Limb (tissue), 2 donors: ENCODE data around the gene C1QTNF6.

Experiments
- DNase-seq, 2 donors: peaks; one replicate each; pipeline ENCODE4 v3.0.0-alpha.2; 2016; ENCODE audit errors: extremely low spot score in 2 of 2

C1QTNF6 gene

DNA sequence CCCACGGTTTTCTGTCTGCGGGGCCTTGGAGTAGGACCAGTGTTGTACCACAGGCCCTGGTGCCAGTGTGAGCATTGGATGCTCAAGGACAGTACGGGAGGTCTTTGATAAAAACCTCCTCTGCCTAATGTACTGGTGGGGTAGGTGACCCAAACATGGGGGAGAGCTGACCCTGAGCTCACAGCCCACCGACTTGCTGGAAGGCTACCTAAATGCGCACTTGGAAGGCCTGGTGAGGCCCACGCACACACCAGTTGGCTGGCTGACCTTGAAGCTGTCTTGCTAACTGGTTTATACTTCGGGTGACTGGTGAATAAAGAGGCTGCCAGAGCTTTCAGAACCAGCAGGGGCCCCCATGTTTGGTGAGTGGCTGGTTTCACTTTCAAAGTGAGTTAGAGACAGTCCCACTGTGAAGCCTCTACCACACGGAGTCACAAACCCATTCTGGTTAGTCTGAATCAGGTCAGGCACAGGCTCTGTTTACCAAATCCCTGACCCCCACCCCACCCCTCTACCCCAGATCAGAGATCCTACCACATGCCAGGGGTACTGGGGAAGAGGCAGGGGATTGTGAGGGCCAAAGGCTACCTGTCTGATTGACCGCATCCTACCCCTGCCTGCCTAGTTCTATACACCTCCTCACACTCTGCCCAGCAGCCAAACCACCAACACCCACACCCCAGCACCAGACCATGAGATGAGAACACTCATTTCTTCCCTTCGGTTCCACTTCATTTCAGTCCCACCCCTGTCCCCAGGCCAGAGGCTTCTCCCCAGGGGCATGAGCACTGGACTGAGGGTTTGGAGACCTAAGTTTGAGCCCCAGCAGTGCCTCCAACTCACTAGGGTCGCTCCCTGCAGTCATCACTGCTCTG lies 25.6 kb downstream of the C1QTNF6 start:
- DNase-seq = no peak

DNA sequence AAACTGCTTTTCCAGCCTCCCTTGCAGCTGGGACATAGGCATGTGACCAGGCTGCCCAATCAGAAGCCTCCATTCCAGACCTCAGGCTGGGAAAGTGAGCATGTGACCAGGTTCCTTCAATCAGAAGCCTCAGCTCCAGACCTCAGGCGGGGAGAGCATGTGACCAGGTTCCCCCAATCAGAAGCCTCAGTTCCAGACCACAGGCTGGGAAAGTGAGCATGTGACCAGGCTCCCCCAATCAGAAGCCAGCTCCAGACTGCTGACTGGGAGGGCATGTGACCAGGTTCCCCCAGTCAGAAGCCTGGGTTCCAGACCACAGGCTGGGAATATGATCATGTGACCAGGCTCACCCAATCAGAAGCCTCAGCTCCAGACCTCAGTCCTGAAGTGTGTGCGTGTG lies 26.6 kb downstream of the C1QTNF6 start:
- DNase-seq = no peak

DNA sequence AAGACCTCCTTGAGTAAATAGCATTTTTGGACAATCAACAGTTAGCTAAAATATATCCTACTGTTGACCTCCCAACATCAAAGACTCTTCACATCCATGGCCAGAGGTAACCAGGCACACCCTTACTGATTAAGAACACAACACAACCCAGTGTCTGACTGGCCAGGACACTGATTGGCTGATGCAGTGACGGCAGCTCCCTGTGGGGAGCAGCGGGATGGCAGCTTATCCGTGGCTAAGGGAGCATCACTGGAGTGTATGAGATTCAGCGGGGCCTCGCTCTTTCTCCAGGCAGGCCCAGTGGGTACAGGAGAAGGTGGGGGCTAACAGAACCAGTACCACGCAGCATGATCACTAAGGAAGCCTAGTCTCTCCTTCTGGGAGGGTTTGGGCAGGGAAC lies 28.0 kb downstream of the C1QTNF6 start:
- DNase-seq = no peak

DNA sequence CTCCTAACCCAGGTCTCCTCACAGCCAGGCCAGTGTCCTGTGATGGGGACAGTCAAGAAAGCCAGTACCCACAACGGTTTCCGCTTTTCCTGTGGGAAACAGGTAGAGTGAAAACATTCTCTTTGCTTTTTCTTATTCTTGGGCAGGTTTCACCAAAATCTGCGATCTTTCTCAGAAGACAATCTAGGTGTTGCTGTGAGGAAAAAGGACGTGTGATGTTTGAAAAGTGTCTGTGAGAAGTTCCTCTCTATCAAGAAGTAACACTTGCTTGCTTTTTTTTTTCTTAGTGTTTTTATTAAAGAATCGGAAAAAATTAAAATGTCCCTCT lies 29.1 kb downstream of the C1QTNF6 start:
- DNase-seq = no peak

DNA sequence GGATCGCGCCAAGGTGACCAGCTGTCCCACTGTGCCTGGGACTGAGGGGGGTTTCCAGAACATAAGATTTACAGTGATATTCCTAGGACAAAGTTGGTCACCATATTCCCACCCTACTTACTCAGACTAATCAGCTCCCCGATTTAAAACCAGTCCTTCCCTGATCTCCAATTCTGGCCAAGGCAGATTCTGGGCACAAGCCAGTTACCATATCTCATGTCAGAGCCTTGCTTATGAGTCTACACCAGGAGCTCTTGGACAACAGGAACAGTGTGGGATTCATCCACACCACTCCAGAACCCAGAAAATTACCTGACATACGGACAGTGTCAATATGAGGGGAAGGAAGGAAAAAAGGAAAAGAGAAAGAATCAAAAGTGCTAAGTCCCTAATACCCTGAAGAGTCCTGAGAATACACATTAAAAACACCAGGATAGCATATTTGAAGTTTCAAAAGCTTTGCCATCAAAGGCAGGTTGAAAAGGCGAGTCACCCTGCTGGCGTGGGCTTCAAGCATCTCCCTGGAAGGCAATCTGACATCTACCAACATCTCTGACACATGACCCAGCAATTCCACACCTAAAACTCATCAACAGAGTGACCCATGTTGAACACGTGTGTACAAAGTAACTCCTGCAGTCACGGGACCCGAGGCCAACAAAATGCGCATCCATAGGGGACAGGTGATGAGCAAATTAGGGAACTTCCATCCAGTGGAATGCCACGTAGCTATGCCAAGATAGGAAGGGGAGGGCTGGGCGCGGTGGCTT lies 30.3 kb downstream of the C1QTNF6 start:
- DNase-seq = no peak

DNA sequence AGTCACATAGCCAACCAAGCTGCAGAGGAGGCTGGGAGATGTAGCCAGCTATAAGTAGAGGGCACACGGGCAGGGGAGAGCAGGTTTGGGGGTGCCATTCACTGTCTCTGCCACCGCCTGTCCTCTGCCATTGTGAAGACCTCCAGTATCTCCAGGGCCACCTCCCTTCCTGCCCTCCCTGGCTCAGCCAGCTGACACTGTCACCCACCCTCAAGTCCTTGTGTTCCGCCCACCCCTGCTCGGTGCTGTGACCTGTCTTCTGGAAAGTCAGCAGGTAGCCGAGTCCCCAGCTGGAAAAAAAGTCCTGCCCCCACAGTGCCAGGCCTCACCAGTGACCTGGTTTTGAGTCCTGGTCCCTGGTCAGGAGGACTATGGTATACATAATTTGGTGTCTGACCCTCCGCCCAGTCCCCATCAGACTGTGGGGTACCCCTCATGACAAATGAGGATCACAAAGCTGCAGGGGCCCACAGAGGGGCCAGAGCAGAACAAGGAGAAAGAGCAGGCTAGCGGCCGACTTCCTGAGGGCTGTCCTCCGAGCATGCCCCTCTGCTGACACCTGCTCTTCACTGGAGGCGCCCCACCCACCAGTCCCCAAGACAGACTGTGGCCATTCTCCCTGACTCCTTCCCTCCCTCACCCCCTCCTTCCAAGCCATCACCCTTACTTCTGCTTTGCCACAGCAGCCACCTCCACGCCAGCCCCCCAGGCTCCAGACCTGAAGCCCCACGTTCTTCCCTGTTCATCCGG lies 31.2 kb downstream of the C1QTNF6 start:
- no peak for DNase-seq

DNA sequence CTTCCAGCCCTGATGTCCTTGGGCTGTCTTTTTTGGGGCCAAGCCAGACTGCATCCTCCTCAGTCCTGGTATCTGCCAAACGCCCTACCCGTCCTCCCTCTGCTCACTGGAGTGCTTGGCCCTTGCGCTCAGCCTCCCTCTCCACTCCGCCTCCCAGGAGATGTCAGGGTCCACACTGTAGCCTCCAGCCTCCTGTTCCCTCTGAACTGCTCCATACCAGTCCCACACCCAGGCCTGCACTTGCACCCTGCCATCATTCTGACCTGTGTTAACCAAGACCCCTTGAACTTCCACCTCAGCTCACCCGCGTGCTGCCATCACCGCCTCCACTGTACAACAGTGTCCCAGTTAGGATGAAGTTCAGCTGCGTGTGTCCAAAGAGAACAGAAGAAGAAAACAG lies 32.1 kb downstream of the C1QTNF6 start:
- DNase-seq = no peak

- DNase-seq = no peak
Observed at GRCh38 chr22:37154925-37155712, 32.9 kb downstream of the C1QTNF6 start.

DNA sequence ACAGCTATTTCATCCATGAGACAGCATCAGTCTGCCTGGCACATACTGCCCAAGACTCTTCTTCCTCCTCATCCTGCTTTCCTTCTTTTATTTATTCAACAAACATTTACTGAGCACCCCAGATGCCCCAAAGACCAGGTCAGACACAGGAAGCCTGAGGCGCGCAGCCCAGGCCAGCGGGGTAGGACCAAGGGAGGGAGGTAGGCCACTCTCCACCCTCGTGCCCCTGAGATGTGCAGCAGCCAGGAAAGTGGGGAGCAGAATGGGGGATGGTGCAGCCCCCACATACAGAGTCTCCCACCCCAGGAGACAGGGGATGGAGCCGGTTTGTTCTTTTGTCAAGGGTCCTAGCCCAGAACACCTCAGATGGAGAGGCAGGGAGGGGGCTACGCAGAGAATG lies 34.1 kb downstream of the C1QTNF6 start:
- no peak for DNase-seq

DNA sequence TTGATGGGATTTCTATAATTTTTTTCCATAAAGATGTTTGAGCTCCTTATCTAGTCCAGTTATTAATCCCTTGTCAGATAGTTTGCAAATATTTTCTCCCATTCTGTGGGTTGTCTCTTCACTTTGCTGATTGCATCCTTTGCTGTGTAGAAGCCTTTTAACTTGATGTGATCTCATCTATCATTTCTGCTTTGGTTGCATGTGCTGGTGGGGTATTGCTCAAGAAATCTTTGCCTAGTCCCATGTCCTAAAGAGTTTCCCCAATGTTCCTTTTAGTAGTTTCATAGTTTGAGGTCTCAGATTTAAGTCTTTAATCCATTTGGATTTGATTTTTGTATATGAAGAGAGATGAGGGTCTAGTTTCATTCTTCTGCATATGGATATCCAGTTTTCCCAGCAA lies 36.6 kb downstream of the C1QTNF6 start:
- DNase-seq = no peak

DNA sequence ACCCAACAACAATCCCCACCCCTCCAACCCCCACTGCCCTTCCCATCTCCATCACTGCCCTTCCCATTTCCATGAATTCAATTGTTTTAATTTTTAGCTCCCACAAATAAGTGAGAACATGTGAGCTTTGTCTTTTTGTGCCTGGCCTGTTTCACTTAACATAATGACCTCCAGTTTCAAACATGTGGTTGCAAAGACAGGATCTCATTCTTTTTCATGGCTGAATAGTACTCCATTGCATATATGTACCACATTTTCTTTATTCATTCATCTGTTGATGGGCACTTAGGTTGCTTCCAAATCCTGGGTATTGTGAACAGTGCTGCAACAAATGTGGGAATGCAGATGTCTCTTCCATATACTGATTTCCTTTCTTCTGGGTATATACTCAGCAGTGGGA lies 37.3 kb downstream of the C1QTNF6 start:
- no peak for DNase-seq

DNA sequence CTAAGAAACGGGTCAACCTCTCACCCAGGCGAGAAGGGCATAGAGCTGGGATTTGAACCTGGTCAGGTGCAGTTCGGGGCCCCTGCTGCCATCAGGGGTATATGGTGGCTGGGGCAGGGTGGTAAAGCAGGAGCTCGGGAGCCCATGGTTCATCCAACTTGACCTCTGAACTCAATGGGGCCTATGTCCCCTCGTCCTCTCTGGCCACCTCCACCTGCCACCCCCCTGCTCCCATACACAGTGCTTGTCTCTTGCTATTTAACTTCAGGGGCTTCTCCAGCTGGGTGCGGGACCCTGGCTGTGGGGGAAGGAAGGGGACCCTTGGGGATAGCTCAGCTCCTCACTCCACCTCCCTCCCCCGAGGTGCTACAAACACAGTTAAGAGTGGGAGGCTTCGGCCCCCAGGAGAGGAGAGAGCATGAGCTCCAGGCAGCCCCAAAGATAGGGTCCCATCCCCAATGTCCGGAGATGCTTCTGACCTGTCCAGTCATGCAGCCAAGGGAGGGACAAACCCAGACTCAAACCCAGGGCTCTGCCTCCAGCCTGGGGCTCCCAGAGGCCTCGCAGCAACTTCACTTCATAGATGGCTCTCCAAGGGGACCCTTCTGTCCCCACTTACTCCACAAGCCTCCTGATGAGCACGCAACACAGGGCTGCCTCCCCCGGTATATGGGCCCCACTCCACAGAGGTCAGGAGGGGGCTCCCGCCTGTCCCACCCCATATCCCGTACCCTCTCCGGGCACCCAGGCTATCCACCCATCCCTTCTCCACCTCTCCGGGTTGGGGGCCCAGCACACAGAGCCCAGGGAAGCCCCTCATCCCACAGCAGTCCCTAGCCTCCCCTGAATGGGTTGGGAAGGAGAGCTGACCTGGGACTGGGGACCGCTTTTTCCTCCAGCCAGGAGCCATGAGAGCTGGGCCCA lies 39.0 kb downstream of the C1QTNF6 start:
- no peak for DNase-seq

DNA sequence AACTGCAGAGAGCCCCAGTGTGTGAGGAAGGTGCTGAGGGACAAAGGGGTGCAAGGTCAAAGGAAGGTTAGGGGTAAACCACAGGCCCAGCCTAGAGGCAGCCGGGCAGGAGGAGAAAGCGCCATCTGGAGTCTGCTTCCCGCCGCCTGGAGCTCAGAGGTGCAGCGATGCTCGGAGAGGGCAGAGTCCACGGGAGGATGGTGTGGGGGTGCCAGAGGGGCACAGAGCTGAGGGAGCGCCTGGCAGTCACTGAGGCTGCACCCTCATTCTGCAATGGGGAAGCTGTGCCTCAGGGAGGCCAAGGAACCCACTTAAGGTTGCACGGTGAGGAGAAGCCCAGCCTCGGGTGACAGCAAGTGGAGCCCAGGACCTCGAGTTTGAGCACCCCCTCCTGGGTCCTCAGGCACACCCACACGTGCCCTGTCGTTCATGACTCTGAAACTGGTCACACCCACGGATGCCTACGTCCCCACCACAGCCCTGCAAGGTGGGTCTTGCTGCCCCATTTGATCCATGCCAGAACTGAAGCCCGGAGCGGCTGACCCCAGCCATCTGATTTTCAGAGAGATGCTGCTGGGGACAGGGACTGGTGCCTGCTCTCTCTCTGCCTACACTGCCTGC lies 39.9 kb downstream of the C1QTNF6 start:
- no peak for DNase-seq

DNA sequence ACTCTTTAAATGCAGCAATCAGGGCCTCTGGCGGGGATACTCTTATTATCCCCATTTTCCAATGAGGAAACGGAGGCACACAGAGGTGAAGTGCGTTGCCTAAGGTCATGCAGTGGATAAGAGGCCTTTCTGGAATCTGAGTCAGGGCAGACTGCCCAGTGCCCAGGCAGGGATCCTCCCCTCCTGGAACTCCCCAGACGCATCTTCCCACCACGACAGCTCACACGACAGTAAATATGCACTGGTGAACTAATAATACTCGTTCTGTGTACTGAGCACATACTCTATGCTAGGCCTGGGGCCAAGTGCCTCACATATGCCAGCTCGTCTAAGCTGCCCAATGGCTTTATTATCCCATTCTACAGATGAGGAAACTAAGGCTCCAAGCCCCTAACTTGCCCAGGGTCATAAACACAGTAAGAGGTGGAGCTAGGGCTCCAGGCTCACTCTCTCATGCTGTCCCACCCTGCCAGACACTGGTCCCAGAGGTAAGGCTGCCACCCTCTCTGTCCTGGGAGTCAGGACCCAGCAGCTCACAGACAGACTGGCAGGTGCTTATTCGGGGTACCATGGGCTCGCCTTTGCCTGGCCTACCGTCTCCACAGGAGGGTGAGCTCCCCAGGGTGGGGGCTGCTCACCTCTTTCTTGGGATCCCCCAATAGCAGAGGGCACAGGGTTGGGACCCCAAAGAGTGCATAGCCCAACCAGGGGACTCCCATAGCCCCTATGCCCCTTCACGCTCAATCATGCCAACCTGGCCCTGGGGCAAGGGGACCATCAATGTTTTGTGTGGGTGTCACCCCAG lies 40.7 kb downstream of the C1QTNF6 start:
- DNase-seq = no peak

GRCh38 chr22:37146507-37147180 lies 41.4 kb downstream of the C1QTNF6 start:
- no peak for DNase-seq

GRCh38 chr22:37146051-37146385 lies 42.0 kb downstream of the C1QTNF6 start:
- no peak for DNase-seq

DNA sequence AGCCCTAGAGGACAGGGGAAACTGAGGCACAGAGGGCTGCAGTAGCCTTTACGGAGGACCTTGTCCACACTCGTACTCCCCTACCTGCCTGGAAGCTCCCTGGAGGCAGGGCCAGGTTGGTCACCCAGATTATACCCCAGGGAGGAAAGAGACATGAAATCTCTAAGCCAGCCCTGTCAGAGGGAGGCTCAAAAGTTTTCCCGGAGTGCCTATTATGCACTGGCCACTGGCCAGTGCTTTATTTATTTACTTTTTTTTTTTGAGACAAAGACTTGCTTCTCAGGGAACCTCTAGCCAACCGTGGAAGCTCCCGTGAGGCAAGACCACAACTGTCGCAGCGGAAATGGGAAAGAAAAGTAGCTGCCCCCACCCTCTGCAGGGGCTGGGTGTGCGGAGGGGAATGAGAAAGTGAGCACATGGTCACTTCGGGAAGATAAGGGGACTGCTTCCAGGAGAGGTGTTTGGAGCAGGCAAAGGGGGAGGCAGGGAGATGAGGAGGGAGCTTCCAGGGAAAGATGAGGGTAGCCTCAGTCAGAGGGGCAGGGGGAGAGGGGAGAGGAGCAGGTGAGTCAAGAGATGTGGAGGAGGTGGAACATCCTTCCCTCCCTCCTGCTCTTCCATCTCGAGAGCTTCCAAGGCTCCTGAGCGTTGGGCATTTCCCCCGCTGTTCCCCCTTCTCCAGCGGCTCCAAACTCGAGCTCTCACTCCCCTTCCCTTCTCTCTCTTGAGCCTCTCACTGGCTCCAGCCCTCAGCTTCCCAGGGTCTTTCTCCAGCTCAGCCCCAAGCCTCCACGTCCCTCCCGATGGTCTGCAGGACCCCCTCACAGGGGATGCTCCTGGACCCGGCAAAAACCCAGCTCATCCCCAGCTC lies 42.6 kb downstream of the C1QTNF6 start:
- DNase-seq = no peak

DNA sequence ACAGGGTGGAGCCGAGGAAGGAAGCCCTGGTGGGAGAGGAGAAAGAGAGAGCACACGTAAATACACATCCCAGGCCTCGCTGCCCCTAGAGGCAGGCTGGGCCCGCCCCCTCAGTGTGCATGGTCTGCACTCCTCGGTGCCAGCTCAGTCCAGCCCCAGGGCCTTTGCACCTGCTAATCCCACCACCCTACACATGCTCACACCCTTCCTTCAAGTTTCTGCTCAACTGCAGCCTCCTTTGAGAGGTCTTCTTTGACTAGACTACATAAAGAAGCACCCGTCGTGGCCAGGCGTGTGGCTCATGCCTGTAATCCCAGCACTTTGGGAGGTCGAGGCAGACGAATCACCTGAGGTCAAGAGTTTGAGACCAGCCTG lies 43.9 kb downstream of the C1QTNF6 start:
- no peak for DNase-seq
